HG03159 (cell line): ENCODE results near the gene PRPF18.

ENCODE experiments used
- ATAC-seq: cut with Tn5 transposase; IDR thresholded peaks from one replicate; pipeline ENCODE4 v1.9.1; 2021; ENCODE audit warnings: mild to moderate bottlenecking, moderate library complexity; ENCODE audit not compliant: unreplicated experiment

PRPF18 gene

GRCh38 chr10:13597909-13598308, 11.1 kb downstream of the PRPF18 start:
- no peak for ATAC-seq

GRCh38 chr10:13604357-13605040, 17.7 kb downstream of the PRPF18 start:
- no peak for ATAC-seq

- ATAC-seq, result no peak
Measured at GRCh38 chr10:13608246-13608853, 21.6 kb downstream of the PRPF18 start.

GRCh38 chr10:13612654-13613373, 26.0 kb downstream of the PRPF18 start:
- no peak for ATAC-seq

- ATAC-seq, result no peak
Measured at GRCh38 chr10:13613519-13613918, 26.8 kb downstream of the PRPF18 start.

- ATAC-seq, result no peak
Measured at GRCh38 chr10:13614530-13615332, 28.0 kb downstream of the PRPF18 start.

GRCh38 chr10:13615650-13616300, 29.0 kb downstream of the PRPF18 start:
- ATAC-seq, result no peak

GRCh38 chr10:13617116-13617515, 30.4 kb downstream of the PRPF18 start:
- no peak for ATAC-seq

GRCh38 chr10:13621931-13622330, 35.2 kb downstream of the PRPF18 start:
- no peak for ATAC-seq

GRCh38 chr10:13624630-13625029, 37.9 kb downstream of the PRPF18 start:
- ATAC-seq, result no peak

- ATAC-seq, result no peak
Measured at GRCh38 chr10:13627459-13628310, 40.9 kb downstream of the PRPF18 start.

GRCh38 chr10:13628661-13629060, 41.9 kb downstream of the PRPF18 start:
- no peak for ATAC-seq

- no peak for ATAC-seq
Measured at GRCh38 chr10:13629116-13629515, 42.4 kb downstream of the PRPF18 start.

GRCh38 chr10:13630231-13630630, 43.5 kb downstream of the PRPF18 start:
- ATAC-seq, result no peak

GRCh38 chr10:13631594-13631993, 44.8 kb downstream of the PRPF18 start:
- ATAC-seq, result no peak

GRCh38 chr10:13632440-13632839, 45.7 kb downstream of the PRPF18 start:
- no peak for ATAC-seq

- no peak for ATAC-seq
Measured at GRCh38 chr10:13632884-13633440, 46.2 kb downstream of the PRPF18 start.

GRCh38 chr10:13633689-13634088, 46.9 kb downstream of the PRPF18 start:
- no peak for ATAC-seq

GRCh38 chr10:13634207-13634606, 47.4 kb downstream of the PRPF18 start:
- no peak for ATAC-seq

- ATAC-seq, result no peak
Measured at GRCh38 chr10:13636776-13637175, 50.0 kb downstream of the PRPF18 start.
